ENCODE data around the gene SUMF2. TPM values are rescaled to one million over a fixed set of nuclear protein-coding genes. Genes with fewer than 3 reads are reported as not detected.

The SUMF2 gene
- total and polyA plus RNA-seq, 2 of the 13 experiments (the other 11 are each of a cell fraction or from before 2014, with no cell fraction given) = 48.9 to 54.4 TPM

GRCh38 chr7:56051339-56052191 is 12.5 kb upstream of the SUMF2 start, which contains the start of the genes CCT6A and PSPH (continued):
- peak; percentile 83 for TF ChIP-seq ZNF574 (CRISPR knock-in tag; IDR thresholded peaks at IDR 0.05)
- peak; percentile 87 for TF ChIP-seq PRDM15 (CRISPR knock-in tag; IDR thresholded peaks at IDR 0.05)
- TF ChIP-seq HINFP (CRISPR knock-in tag; IDR thresholded peaks at IDR 0.05; ENCODE audit: low read depth) = peak; percentile 88
- no peak for TF ChIP-seq ZNF18 (CRISPR knock-in tag; IDR thresholded peaks at IDR 0.05; ENCODE audit: insufficient replicate concordance)
- no peak for TF ChIP-seq NONO (IDR thresholded peaks at IDR 0.05)
- TF ChIP-seq NONO (CRISPR knock-in tag; conservative IDR thresholded peaks at IDR 0.05) = peak; percentile 97
- peak; percentile 50; the same call in 1 of the 2 replicates for TF ChIP-seq ZNF274 (CRISPR knock-in tag; IDR thresholded peaks at IDR 0.05)
- peak; percentile 96 for TF ChIP-seq SP4 (CRISPR knock-in tag; IDR thresholded peaks at IDR 0.05)
- TF ChIP-seq ATM (IDR thresholded peaks at IDR 0.05; ENCODE audit: borderline replicate concordance) = no peak
- peak; percentile 92 for TF ChIP-seq POLR2G (IDR thresholded peaks at IDR 0.05; ENCODE audit: low read depth, low read length)
- TF ChIP-seq HDAC2 (CRISPR knock-in tag; IDR thresholded peaks at IDR 0.05) = peak; percentile 82
- TF ChIP-seq ZNF703 (CRISPR knock-in tag; IDR thresholded peaks at IDR 0.05; ENCODE audit: borderline replicate concordance) = no peak
- TF ChIP-seq EP300 (IDR thresholded peaks at IDR 0.05; ENCODE audit: low read depth in 2 of 2, low read length in 2 of 2) = peak in 1 of 2 experiments; percentile 12; a peak in 1 of 4 replicates
- peak; percentile 49; the same call in 1 of the 2 replicates for TF ChIP-seq EP300 (CRISPR knock-in tag; IDR thresholded peaks at IDR 0.05; ENCODE audit: borderline replicate concordance)
- 0 out of 2 replicates have a peak, but pooled peaks have one; percentile 25 for TF ChIP-seq ZNF329 (CRISPR knock-in tag; IDR thresholded peaks at IDR 0.05; ENCODE audit: low read depth)
- TF ChIP-seq HMG20B (CRISPR knock-in tag; conservative IDR thresholded peaks at IDR 0.05) = 0 out of 2 replicates have a peak, but pooled peaks have one; percentile 12
- no peak for TF ChIP-seq SUZ12 (IDR thresholded peaks at IDR 0.05; ENCODE audit: low read depth, low read length)
- peak; percentile 99 for TF ChIP-seq RBFOX2 (IDR thresholded peaks at IDR 0.05; ENCODE audit: low read depth, low read length)
- no peak for TF ChIP-seq LCORL (IDR thresholded peaks at IDR 0.05)
- TF ChIP-seq LCORL (CRISPR knock-in tag; IDR thresholded peaks at IDR 0.05) = peak; percentile 83

Data from HepG2 (cell line).